IMR-90 (cell line): Measurements from ENCODE around the gene UBR7.

Experiments used
- CEBPB ChIP-seq: IDR thresholded peaks from 2 replicates; pipeline ENCODE4 v1.6.1; 2012; ENCODE audit warnings: low read depth, low read length, improper control_type of control experiment
- CTCF ChIP-seq: conservative IDR thresholded peaks from 2 replicates; pipeline ENCODE4 v1.5.1; 2012; ENCODE audit warnings: mild to moderate bottlenecking, low read depth, low read length, improper control_type of control experiment
- POLR2A ChIP-seq: IDR thresholded peaks from 2 replicates; pipeline ENCODE4 v1.6.1; 2012; ENCODE audit warnings: mild to moderate bottlenecking, low read depth, low read length
- RAD21 ChIP-seq: IDR thresholded peaks from 2 replicates; pipeline ENCODE4 v1.6.1; 2012; ENCODE audit warnings: low read length, improper control_type of control experiment
- RCOR1 ChIP-seq: IDR thresholded peaks from 2 replicates; pipeline ENCODE4 v1.6.1; 2012; ENCODE audit warnings: mild to moderate bottlenecking, low read length, improper control_type of control experiment; ENCODE audit not compliant: insufficient replicate concordance
- RFX5 ChIP-seq: IDR thresholded peaks from 2 replicates; pipeline ENCODE4 v1.8.0; 2012; ENCODE audit warnings: low read depth, mild to moderate bottlenecking, low read length, moderate library complexity
- SMC3 ChIP-seq: fragments of 150-350 bp; IDR thresholded peaks from 2 replicates; pipeline ENCODE4 v1.6.1; 2016; ENCODE audit warnings: low read depth, mild to moderate bottlenecking, antibody characterized with exemption, low read length, moderate library complexity
- TF ChIP-seq, protein P1 (sequence below): fragments of 150-350 bp; IDR thresholded peaks from 2 replicates; pipeline ENCODE4 v1.6.1; 2017; ENCODE audit warnings: mild to moderate bottlenecking, antibody characterized with exemption, low read length, low read depth

GRCh38 chr14:93207468-93208308 lies 632 bp downstream of the UBR7 start:
- TF ChIP-seq CTCF = peak; percentile 56
- TF ChIP-seq RFX5 = no peak
- TF ChIP-seq CEBPB = no peak
- peak; percentile 47 for TF ChIP-seq SMC3
- TF ChIP-seq POLR2A = no peak
- TF ChIP-seq, protein P1, sequence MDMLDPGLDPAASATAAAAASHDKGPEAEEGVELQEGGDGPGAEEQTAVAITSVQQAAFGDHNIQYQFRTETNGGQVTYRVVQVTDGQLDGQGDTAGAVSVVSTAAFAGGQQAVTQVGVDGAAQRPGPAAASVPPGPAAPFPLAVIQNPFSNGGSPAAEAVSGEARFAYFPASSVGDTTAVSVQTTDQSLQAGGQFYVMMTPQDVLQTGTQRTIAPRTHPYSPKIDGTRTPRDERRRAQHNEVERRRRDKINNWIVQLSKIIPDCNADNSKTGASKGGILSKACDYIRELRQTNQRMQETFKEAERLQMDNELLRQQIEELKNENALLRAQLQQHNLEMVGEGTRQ = no peak
- TF ChIP-seq RAD21 = peak; percentile 55
- peak; percentile 47 for TF ChIP-seq RCOR1
